Immature natural killer cell (primary cell): Measurements from ENCODE around the gene KMT2D. TPM values are rescaled to one million over a fixed set of nuclear protein-coding genes. Genes with fewer than 3 reads are reported as not detected.

Experiments
- DNase-seq, 3 donors: peaks; one replicate each; pipeline ENCODE4 v3.0.0; 2022; ENCODE audit warnings: mixed read lengths in 1 of 3
- H3K27ac Mint-ChIP-seq, 6 donors: one replicate each; pipeline ENCODE4 v1.8.0; 2020; ENCODE audit warnings: mixed read lengths in 6 of 6, mild to moderate bottlenecking in 5 of 6, inconsistent platforms in 4 of 6, moderate library complexity in 3 of 6
- H3K27me3 Mint-ChIP-seq, 3 donors: one replicate each; pipeline ENCODE4 v1.8.0; 2020 to 2021; ENCODE audit warnings: low read depth in 3 of 3, mild to moderate bottlenecking in 3 of 3, mixed read lengths in 3 of 3, moderate library complexity in 3 of 3, inconsistent platforms in 1 of 3
- H3K36me3 Mint-ChIP-seq, 3 donors: one replicate each; pipeline ENCODE4 v1.8.0; 2020; ENCODE audit warnings: mixed read lengths in 3 of 3, inconsistent platforms in 2 of 3, mild to moderate bottlenecking in 2 of 3
- H3K4me1 Mint-ChIP-seq, 2 donors: one replicate each; pipeline ENCODE4 v1.8.0; 2020; ENCODE audit warnings: inconsistent platforms in 2 of 2, mild to moderate bottlenecking in 2 of 2, mixed read lengths in 2 of 2, moderate library complexity in 1 of 2
- H3K4me3 Mint-ChIP-seq, 5 donors: one replicate each; pipeline ENCODE4 v1.8.0; 2020; ENCODE audit warnings: mild to moderate bottlenecking in 5 of 5, mixed read lengths in 5 of 5, inconsistent platforms in 3 of 5, moderate library complexity in 3 of 5
- H3K9me3 Mint-ChIP-seq, 6 donors: one replicate each; pipeline ENCODE4 v1.8.0; 2020; ENCODE audit warnings: mild to moderate bottlenecking in 6 of 6, mixed read lengths in 6 of 6, inconsistent platforms in 4 of 6, moderate library complexity in 3 of 6
- polyA plus RNA-seq, 3 donors: library from polyadenylated mRNA; unstranded; fragments of 300-500 nt; fragmentation: Illumina TruSeq; gene quantifications; one replicate each; pipeline ENCODE4 v1.2.3, GENCODE V29; 2021

Gene KMT2D
- 10 to 100 TPM in 1 of 3 donors, 1 to 10 TPM in 2; 1.1 to 29.6 (median 3.8) TPM for polyA plus RNA-seq

GRCh38 chr12:49060237-49061156, at the start of gene KMT2D:
Gene KMT2D (minus strand): TSS chr12:49060794. CDS start chr12:49055324, 5,470 bp downstream.
- peak; percentile 89 to 92 (median 91) for DNase-seq
- peak within 1 kb of the TSS; percentile 94 to 98 (median 95) for H3K4me3 Mint-ChIP-seq
- H3K27ac Mint-ChIP-seq: peak within 1 kb of the TSS; percentile 86 to 98 (median 96)
- peaks cover 7 to 22% (median 15%) of the 10 kb centered on the region in 3 donors for H3K27me3 Mint-ChIP-seq
- no peaks in the 10 kb centered on the region for H3K9me3 Mint-ChIP-seq
- H3K4me1 Mint-ChIP-seq: peaks cover 56 to 57% of the 10 kb centered on the region in 2 donors
- no peaks in the 10 kb centered on the region for H3K36me3 Mint-ChIP-seq

GRCh38 chr12:49109641-49110463, 49.3 kb upstream of the KMT2D start:
- H3K36me3 Mint-ChIP-seq: peaks cover 0 to 5% (median 0%) of the 10 kb centered on the region in 3 donors
- no peak for DNase-seq
- peaks cover 39 to 50% of the 10 kb centered on the region in 2 donors for H3K4me1 Mint-ChIP-seq
- no peaks in the 10 kb centered on the region for H3K9me3 Mint-ChIP-seq
- H3K27me3 Mint-ChIP-seq: peaks cover 8 to 12% (median 11%) of the 10 kb centered on the region in 3 donors
- peak overlapping the region; percentile 95 to 99 (median 98) for H3K27ac Mint-ChIP-seq
- peak overlapping the region; percentile 96 to 98 (median 97) for H3K4me3 Mint-ChIP-seq

GRCh38 chr12:49108958-49109404, 48.4 kb upstream of the KMT2D start:
- Mint-ChIP-seq H3K27ac (peak overlapping the region; percentile 82 to 98 (median 96)), H3K4me1 (peaks cover 43 to 57% of the 10 kb centered on the region in 2 donors), H3K36me3 (peaks cover 0 to 12% (median 4%) of the 10 kb centered on the region in 3 donors), H3K27me3 (peaks cover 8 to 12% (median 11%) of the 10 kb centered on the region in 3 donors), H3K9me3 (no peaks in the 10 kb centered on the region), H3K4me3 (peak overlapping the region; percentile 96 to 98 (median 97))
- no peak for DNase-seq

- peaks cover 38 to 55% of the 10 kb centered on the region in 2 donors for H3K4me1 Mint-ChIP-seq
- H3K36me3 Mint-ChIP-seq: peaks cover 4 to 33% (median 10%) of the 10 kb centered on the region in 3 donors
- peaks cover 6 to 10% (median 7%) of the 10 kb centered on the region in 3 donors for H3K27me3 Mint-ChIP-seq
- no peak overlapping the region for H3K4me3 Mint-ChIP-seq
- H3K9me3 Mint-ChIP-seq: no peaks in the 10 kb centered on the region
- H3K27ac Mint-ChIP-seq: no peak overlapping the region
- DNase-seq: no peak
Measured at GRCh38 chr12:49105504-49106084, 45.0 kb upstream of the KMT2D start.

GRCh38 chr12:49104822-49105221, 44.2 kb upstream of the KMT2D start:
- Mint-ChIP-seq H3K27ac (peak overlapping the region in 1 of 6 donors; percentile 40), H3K4me1 (peaks cover 34 to 48% of the 10 kb centered on the region in 2 donors), H3K4me3 (no peak overlapping the region), H3K9me3 (no peaks in the 10 kb centered on the region), H3K27me3 (peaks cover 2 to 8% (median 8%) of the 10 kb centered on the region in 3 donors), H3K36me3 (peaks cover 7 to 40% (median 17%) of the 10 kb centered on the region in 3 donors)
- DNase-seq: no peak

GRCh38 chr12:49100380-49100779, 39.8 kb upstream of the KMT2D start:
- no peak for DNase-seq
- H3K27ac Mint-ChIP-seq: no peak overlapping the region
- peaks cover 10 to 57% (median 27%) of the 10 kb centered on the region in 3 donors for H3K36me3 Mint-ChIP-seq
- no peaks in the 10 kb centered on the region for H3K9me3 Mint-ChIP-seq
- H3K4me3 Mint-ChIP-seq: no peak overlapping the region
- peaks cover under 1 to 7% (median 3%) of the 10 kb centered on the region in 3 donors for H3K27me3 Mint-ChIP-seq
- H3K4me1 Mint-ChIP-seq: peaks cover 6 to 16% of the 10 kb centered on the region in 2 donors

GRCh38 chr12:49098703-49099102, 38.1 kb upstream of the KMT2D start:
- peak overlapping the region in 1 of 6 donors; percentile 19 for H3K27ac Mint-ChIP-seq
- H3K4me3 Mint-ChIP-seq: no peak overlapping the region
- no peak for DNase-seq
- H3K9me3 Mint-ChIP-seq: no peaks in the 10 kb centered on the region
- H3K27me3 Mint-ChIP-seq: peaks cover 9 to 11% (median 10%) of the 10 kb centered on the region in 3 donors
- peaks cover 8 to 18% of the 10 kb centered on the region in 2 donors for H3K4me1 Mint-ChIP-seq
- peaks cover 10 to 53% (median 20%) of the 10 kb centered on the region in 3 donors for H3K36me3 Mint-ChIP-seq

GRCh38 chr12:49098035-49098451, 37.4 kb upstream of the KMT2D start:
- Mint-ChIP-seq H3K4me3 (no peak overlapping the region), H3K36me3 (peaks cover 10 to 46% (median 20%) of the 10 kb centered on the region in 3 donors), H3K27me3 (peaks cover 12 to 17% (median 16%) of the 10 kb centered on the region in 3 donors), H3K4me1 (peaks cover 11 to 19% of the 10 kb centered on the region in 2 donors), H3K27ac (no peak overlapping the region), H3K9me3 (no peaks in the 10 kb centered on the region)
- peak; percentile 53 to 58 (median 55) for DNase-seq

- H3K36me3 Mint-ChIP-seq: peaks cover 10 to 46% (median 20%) of the 10 kb centered on the region in 3 donors
- no peak overlapping the region for H3K27ac Mint-ChIP-seq
- no peak overlapping the region for H3K4me3 Mint-ChIP-seq
- peaks cover 12 to 20% (median 17%) of the 10 kb centered on the region in 3 donors for H3K27me3 Mint-ChIP-seq
- peaks cover 11 to 22% of the 10 kb centered on the region in 2 donors for H3K4me1 Mint-ChIP-seq
- no peaks in the 10 kb centered on the region for H3K9me3 Mint-ChIP-seq
- no peak for DNase-seq
Measured at GRCh38 chr12:49097381-49097780, 36.8 kb upstream of the KMT2D start.

- Mint-ChIP-seq H3K36me3 (peaks cover 4 to 29% (median 12%) of the 10 kb centered on the region in 3 donors), H3K4me3 (peak overlapping the region in 4 of 5 donors; percentile 4 to 64 (median 19)), H3K9me3 (no peaks in the 10 kb centered on the region), H3K27me3 (peaks cover 22 to 42% (median 26%) of the 10 kb centered on the region in 3 donors), H3K4me1 (peaks cover 31 to 44% of the 10 kb centered on the region in 2 donors), H3K27ac (no peak overlapping the region)
- DNase-seq: no peak
Measured at GRCh38 chr12:49094975-49095365, 34.4 kb upstream of the KMT2D start.

- H3K4me3 Mint-ChIP-seq: peak within 1 kb of the TSS; percentile 8 to 64 (median 44)
- H3K4me1 Mint-ChIP-seq: peaks cover 35 to 49% of the 10 kb centered on the region in 2 donors
- DNase-seq: peak in 1 of 3 donors; percentile 14
- H3K36me3 Mint-ChIP-seq: peaks cover 0 to 25% (median 10%) of the 10 kb centered on the region in 3 donors
- H3K9me3 Mint-ChIP-seq: no peaks in the 10 kb centered on the region
- H3K27ac Mint-ChIP-seq: no peak within 1 kb of the TSS
- H3K27me3 Mint-ChIP-seq: peaks cover 22 to 38% (median 30%) of the 10 kb centered on the region in 3 donors
Measured at GRCh38 chr12:49094160-49094974, 33.8 kb upstream of the KMT2D start, which contains the start of gene DHH. Gene DHH (minus strand): TSS chr12:49094801. CDS start chr12:49094512, 289 bp downstream.

- peak overlapping the region in 4 of 5 donors; percentile 29 to 60 (median 48) for H3K4me3 Mint-ChIP-seq
- peaks cover 0 to 25% (median 10%) of the 10 kb centered on the region in 3 donors for H3K36me3 Mint-ChIP-seq
- peaks cover 22 to 43% (median 30%) of the 10 kb centered on the region in 3 donors for H3K27me3 Mint-ChIP-seq
- H3K4me1 Mint-ChIP-seq: peaks cover 40 to 52% of the 10 kb centered on the region in 2 donors
- no peaks in the 10 kb centered on the region for H3K9me3 Mint-ChIP-seq
- H3K27ac Mint-ChIP-seq: no peak overlapping the region
- no peak for DNase-seq
Measured at GRCh38 chr12:49093792-49094159, 33.2 kb upstream of the KMT2D start.
